H1 (cell line): ENCODE results near the gene ME3. TPM values are rescaled to one million over a fixed set of nuclear protein-coding genes. Genes with fewer than 3 reads are reported as not detected.

Source experiments
- CTCF ChIA-PET: fragments of 300-600 bp; sonication (Branson Sonifier 250); formaldehyde crosslinking; loops from one replicate; lab custom pipeline; 2021; ENCODE audit not compliant: partially characterized antibody; lab: Charles Lee
- POLR2A ChIA-PET: fragments of 300-600 bp; sonication (Branson Sonifier 250); formaldehyde crosslinking; loops from one replicate; lab custom pipeline; 2021; ENCODE audit warnings: inconsistent platforms; ENCODE audit not compliant: partially characterized antibody; lab: Charles Lee
- DNase-seq, 2 experiments: peaks; one replicate each; pipeline versions ENCODE4 v3.0.0 to v3.0.0-alpha.2; 2010 to 2022; ENCODE audit warnings: low spot score in 2 of 2, low read depth in 1 of 2, mixed read lengths in 1 of 2
- FAIRE-seq: peaks from 2 replicates; lab custom pipeline; 2011; peaks lifted over from hg19 to GRCh38; lab: Jason Lieb, UNC
- H2AFZ ChIP-seq: 2 replicates; pipeline ENCODE4 v1.8.1; 2012; ENCODE audit warnings: low read length, inconsistent platforms
- H2AK5ac ChIP-seq: 2 replicates; pipeline ENCODE4 v1.6.1; 2013; ENCODE audit warnings: low read depth, low read length
- H2BK120ac ChIP-seq: replicated peaks from 2 replicates; pipeline ENCODE3; 2013; ENCODE audit warnings: low read depth, low read length, inconsistent platforms
- H2BK12ac ChIP-seq: 2 replicates; pipeline ENCODE4 v1.6.1; 2013; ENCODE audit warnings: low read depth, low read length
- H2BK15ac ChIP-seq: 2 replicates; pipeline ENCODE4 v1.6.1; 2013; ENCODE audit warnings: low read length
- H2BK20ac ChIP-seq: 2 replicates; pipeline ENCODE4 v1.6.1; 2013; ENCODE audit warnings: low read length
- H2BK5ac ChIP-seq: 2 replicates; pipeline ENCODE4 v1.6.1; 2013; ENCODE audit warnings: low read depth, low read length
- H3K14ac ChIP-seq: 2 replicates; pipeline ENCODE4 v1.6.1; 2013; ENCODE audit warnings: inconsistent platforms; ENCODE audit not compliant: insufficient read length
- H3K18ac ChIP-seq: 2 replicates; pipeline ENCODE4 v1.6.1; 2013; ENCODE audit warnings: low read length; ENCODE audit errors: extremely low read depth
- H3K23ac ChIP-seq: 2 replicates; pipeline ENCODE4 v1.6.1; 2013; ENCODE audit warnings: inconsistent platforms; ENCODE audit not compliant: insufficient read length
- H3K23me2 ChIP-seq: 2 replicates; pipeline ENCODE4 v1.6.1; 2013; ENCODE audit warnings: low read depth, low read length
- H3K27ac ChIP-seq: 2 replicates; pipeline ENCODE4 v1.6.1; 2011; ENCODE audit warnings: low read depth, low read length, inconsistent platforms
- H3K27me3 ChIP-seq, 4 experiments: replicated peaks in 1 of 4; 1 replicate in 1 of 4; 2 replicates in 3 of 4; pipeline versions ENCODE4 v1.6.1 to v1.8.1; 2011 to 2013; ENCODE audit warnings: low read length in 3 of 4, mild to moderate bottlenecking in 3 of 4, inconsistent platforms in 2 of 4, mixed read lengths in 2 of 4, moderate library complexity in 1 of 4; ENCODE audit not compliant: control insufficient read depth in 3 of 4, insufficient read depth in 3 of 4; ENCODE audit errors: extremely low read depth in 1 of 4
- H3K36me3 ChIP-seq, 4 experiments: 2 replicates each; pipeline versions ENCODE4 v1.6.1 to v1.8.1; 2011 to 2013; ENCODE audit warnings: mild to moderate bottlenecking in 4 of 4, low read length in 3 of 4, moderate library complexity in 2 of 4, control low read depth in 1 of 4, inconsistent platforms in 1 of 4; ENCODE audit not compliant: insufficient read depth in 4 of 4, control insufficient read depth in 2 of 4
- H3K4ac ChIP-seq: replicated peaks from 2 replicates; pipeline ENCODE3; 2013; ENCODE audit warnings: low read length, low read depth, mixed read lengths, inconsistent platforms; ENCODE audit not compliant: insufficient read length
- H3K4me1 ChIP-seq, 4 experiments: replicated peaks in 1 of 4; 1 replicate in 1 of 4; 2 replicates in 3 of 4; pipeline versions ENCODE4 v1.6.1 to v1.8.1; 2011 to 2013; ENCODE audit warnings: low read length in 3 of 4, inconsistent platforms in 2 of 4, mixed read lengths in 1 of 4; ENCODE audit not compliant: insufficient read depth in 4 of 4, control insufficient read depth in 3 of 4
- H3K4me2 ChIP-seq, 2 experiments: 2 replicates each; pipeline versions ENCODE4 v1.6.1 to v1.8.1; 2011 to 2013; ENCODE audit warnings: low read depth in 2 of 2, low read length in 2 of 2, control low read depth in 1 of 2, inconsistent platforms in 1 of 2, mild to moderate bottlenecking in 1 of 2; ENCODE audit not compliant: insufficient read depth in 1 of 2
- H3K4me3 ChIP-seq, 4 experiments: fragments of 200-600, 300-600 bp in 1 of 4; sonication (generic), shearing (Covaris generic), sonication (Bioruptor Twin) in 1 of 4; 2 replicates each; pipeline versions ENCODE4 v1.5.1 to v1.8.1; 2011 to 2016; ENCODE audit warnings: low read length in 4 of 4, low read depth in 3 of 4, control low read depth in 2 of 4, inconsistent platforms in 2 of 4, mild to moderate bottlenecking in 2 of 4, mixed read lengths in 1 of 4, moderate library complexity in 1 of 4; ENCODE audit not compliant: insufficient read depth in 2 of 4; ENCODE audit errors: extremely low read depth in 1 of 4
- H3K56ac ChIP-seq: replicated peaks from 2 replicates; pipeline ENCODE3; 2013; ENCODE audit warnings: low read depth, mild to moderate bottlenecking, mixed read lengths, low read length, inconsistent platforms; ENCODE audit not compliant: insufficient read length
- H3K79me1 ChIP-seq: 2 replicates; pipeline ENCODE4 v1.6.1; 2013; ENCODE audit warnings: low read depth, low read length, control low read depth
- H3K79me2 ChIP-seq, 2 experiments: 2 replicates each; pipeline versions ENCODE4 v1.6.1 to v1.8.1; 2012 to 2013; ENCODE audit warnings: low read length in 2 of 2, mild to moderate bottlenecking in 2 of 2, inconsistent platforms in 1 of 2; ENCODE audit not compliant: insufficient read depth in 2 of 2, control insufficient read depth in 1 of 2
- H3K9ac ChIP-seq, 4 experiments: replicated peaks in 1 of 4; 1 replicate in 1 of 4; 2 replicates in 3 of 4; pipeline versions ENCODE4 v1.6.1 to v1.8.1; 2011 to 2013; ENCODE audit warnings: low read depth in 3 of 4, low read length in 3 of 4, control low read depth in 2 of 4, mild to moderate bottlenecking in 2 of 4, moderate library complexity in 2 of 4, inconsistent platforms in 1 of 4; ENCODE audit errors: extremely low read depth in 1 of 4
- H3K9me3 ChIP-seq, 2 experiments: 2 replicates each; pipeline versions ENCODE4 v1.6.1 to v1.8.1; 2012 to 2013; ENCODE audit warnings: mild to moderate bottlenecking in 2 of 2, moderate library complexity in 2 of 2, control low read depth in 1 of 2, inconsistent platforms in 1 of 2, low read depth in 1 of 2, low read length in 1 of 2, mixed read lengths in 1 of 2; ENCODE audit not compliant: insufficient read depth in 2 of 2
- H4K20me1 ChIP-seq, 2 experiments: replicated peaks in 1 of 2; 2 replicates each; pipeline versions ENCODE3 to v1.8.1; 2011 to 2013; ENCODE audit warnings: inconsistent platforms in 2 of 2, low read length in 2 of 2, mild to moderate bottlenecking in 1 of 2; ENCODE audit not compliant: insufficient read depth in 2 of 2, control insufficient read depth in 1 of 2
- H4K5ac ChIP-seq: 2 replicates; pipeline ENCODE4 v1.6.1; 2013; ENCODE audit warnings: low read length, low read depth, mixed read lengths, inconsistent platforms; ENCODE audit not compliant: insufficient read length
- H4K8ac ChIP-seq: 2 replicates; pipeline ENCODE4 v1.8.0; 2013; ENCODE audit warnings: mild to moderate bottlenecking, moderate library complexity, low read length, inconsistent platforms; ENCODE audit not compliant: insufficient read depth; ENCODE audit errors: extremely low read depth
- H4K91ac ChIP-seq: replicated peaks from 2 replicates; pipeline ENCODE3; 2013; ENCODE audit warnings: low read length, mixed read lengths, inconsistent platforms; ENCODE audit not compliant: insufficient read length
- CBX8 ChIP-seq: fragments of 300-800, 300-1000 bp; sonication (generic); IDR thresholded peaks from 2 replicates; pipeline ENCODE4 v1.7.1; 2016; ENCODE audit warnings: low read depth, low read length, borderline replicate concordance
- CTBP2 ChIP-seq: IDR thresholded peaks from 2 replicates; pipeline ENCODE4 v1.7.0; 2011; ENCODE audit warnings: borderline replicate concordance, mild to moderate bottlenecking, moderate library complexity, mixed read lengths, low read length; ENCODE audit not compliant: insufficient read depth, insufficient read length
- EGR1 ChIP-seq: IDR thresholded peaks from 2 replicates; pipeline ENCODE4 v1.6.1; 2011; ENCODE audit warnings: low read depth, low read length, borderline replicate concordance
- KDM4A ChIP-seq: IDR thresholded peaks from one replicate; pipeline ENCODE4 v1.7.1; 2012; ENCODE audit warnings: low read depth, mild to moderate bottlenecking, moderate library complexity, low read length, inconsistent platforms; ENCODE audit not compliant: severe bottlenecking
- NANOG ChIP-seq: IDR thresholded peaks from 2 replicates; pipeline ENCODE4 v1.6.1; 2011; ENCODE audit warnings: low read length, low read depth, mild to moderate bottlenecking, inconsistent platforms; ENCODE audit not compliant: insufficient read depth, poor library complexity, severe bottlenecking
- POU5F1 ChIP-seq: IDR thresholded peaks from 2 replicates; pipeline ENCODE4 v1.6.1; 2011; ENCODE audit warnings: low read depth, mild to moderate bottlenecking, low read length, moderate library complexity
- RXRA ChIP-seq: IDR thresholded peaks from 2 replicates; pipeline ENCODE4 v1.6.1; 2011; ENCODE audit warnings: low read depth, mild to moderate bottlenecking, low read length, moderate library complexity; ENCODE audit not compliant: insufficient read depth
- SAP30 ChIP-seq: fragments of 300-600 bp; sonication (generic); IDR thresholded peaks from 2 replicates; pipeline ENCODE4 v1.7.1; 2012; ENCODE audit warnings: low read length, moderate library complexity, mild to moderate bottlenecking, inconsistent platforms; ENCODE audit not compliant: insufficient read depth, insufficient replicate concordance
- SRF ChIP-seq: IDR thresholded peaks from 2 replicates; pipeline ENCODE4 v1.6.1; 2011; ENCODE audit warnings: mild to moderate bottlenecking, low read depth, low read length, moderate library complexity
- polyA plus RNA-seq, 7 experiments: library from polyadenylated mRNA; depleted of rRNA in 3 of 7; stranded (reverse) in 5 of 7; unstranded in 2 of 7; fragments of >200 nt in 5 of 7; fragments of 200-250 nt in 2 of 7; gene quantifications; 1 replicate in 5 of 7; 2 replicates in 1 of 7; 4 replicates in 1 of 7; pipeline versions ENCODE4 v1.2.1 to v1.2.3, GENCODE V29; 2011 to 2013; ENCODE audit warnings: missing spikeins in 2 of 7, mixed read lengths in 2 of 7
- total RNA-seq: library from RNA; stranded (reverse); fragmentation: NEBNext Ultra II Directional; extraction: Animal tissue kit (Norgen Biotek cat#: 25700); gene quantifications from 2 replicates; pipeline ENCODE4 v1.2.1, GENCODE V29; 2021

Gene ME3
- total and polyA plus RNA-seq, 2 of the 8 experiments (the other 6 are each of a cell fraction or from before 2014, with no cell fraction given): 1.5 to 2.8 TPM

DNA sequence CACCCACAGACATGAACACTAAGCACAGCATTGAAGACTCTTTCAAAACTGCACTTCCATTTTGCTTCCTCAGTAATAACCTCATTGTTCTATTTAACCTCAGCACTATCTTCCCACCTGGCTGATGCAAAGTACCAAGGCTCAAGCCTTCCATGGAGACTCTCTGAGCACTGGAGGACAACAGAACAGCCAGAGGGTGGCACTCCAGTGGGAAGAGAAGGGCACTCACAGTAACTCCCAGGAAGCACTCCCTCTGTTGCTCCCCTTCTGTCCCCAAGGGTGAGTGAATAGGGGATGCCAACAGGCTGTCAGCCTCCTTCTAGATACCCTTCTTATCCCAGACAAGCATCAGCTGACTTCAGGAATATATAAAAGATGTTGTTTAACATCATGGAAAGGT lies 3.5 kb downstream of the ME3 start:
- no peak overlapping the region for H2AFZ ChIP-seq
- no peak overlapping the region for H3K4ac ChIP-seq
- no peak overlapping the region for H2BK12ac ChIP-seq
- no peak overlapping the region for H3K9ac ChIP-seq
- H3K4me2 ChIP-seq: no peak overlapping the region
- peaks cover 0 to 33% (median 23%) of the 10 kb centered on the region in 4 experiments; a peak in 6 of 7 replicates for H3K27me3 ChIP-seq
- H3K79me2 ChIP-seq: no peaks in the 10 kb centered on the region
- no peak overlapping the region for H2BK5ac ChIP-seq
- peaks cover 0 to 12% (median 4%) of the 10 kb centered on the region in 4 experiments; a peak in 4 of 7 replicates for H3K4me1 ChIP-seq
- CTCF ChIA-PET: interaction anchor here (0.8 to 1.9 kb wide), 7 partner anchors 8 to 215 kb away, joined by 3 to 6 read pairs (median 3); no protein-coding TSS in a partner anchor
- no peak overlapping the region for H3K14ac ChIP-seq
- H2BK15ac ChIP-seq: 0 out of 2 replicates have a peak overlapping the region, but pooled peaks have one; percentile 83
- H3K9me3 ChIP-seq: no peaks in the 10 kb centered on the region
- peaks cover 12% of the 10 kb centered on the region; the same call in 1 of the 2 replicates for H3K23me2 ChIP-seq
- no peak overlapping the region for H4K8ac ChIP-seq
- H3K56ac ChIP-seq: no peak overlapping the region
- no peak overlapping the region for H3K23ac ChIP-seq
- DNase-seq (no peak), FAIRE-seq (no peak)
- POLR2A ChIA-PET: no interaction called here
- no peak overlapping the region for H2AK5ac ChIP-seq
- H3K79me1 ChIP-seq: no peaks in the 10 kb centered on the region
- H3K27ac ChIP-seq: no peak overlapping the region
- H3K18ac ChIP-seq: no peak overlapping the region
- H4K20me1 ChIP-seq: no peaks in the 10 kb centered on the region
- no peak overlapping the region for H2BK20ac ChIP-seq
- no peak overlapping the region for H4K5ac ChIP-seq
- H3K4me3 ChIP-seq: no peak overlapping the region
- H2BK120ac ChIP-seq: no peak overlapping the region
- TF ChIP-seq CTBP2: no peak
- TF ChIP-seq RXRA: no peak
- TF ChIP-seq POU5F1: no peak
- no peak for TF ChIP-seq CBX8
- TF ChIP-seq EGR1: no peak
- TF ChIP-seq SRF: no peak
- TF ChIP-seq NANOG: no peak
- no peak for TF ChIP-seq KDM4A
- TF ChIP-seq SAP30: no peak
- H3K36me3 ChIP-seq: no peaks in the 10 kb centered on the region
- no peak overlapping the region for H4K91ac ChIP-seq
